Gastroesophageal sphincter (tissue), 3 donors: ENCODE data around the gene FUBP1.

Source experiments
- EP300 ChIP-seq: sonication (generic); formaldehyde crosslinking; IDR thresholded peaks from one replicate; pipeline ENCODE4 v1.6.1; 2017; ENCODE audit warnings: antibody characterized with exemption, mild to moderate bottlenecking
- POLR2A ChIP-seq, 2 donors: fragments of 450-650 bp; IDR thresholded peaks; one replicate each; pipeline ENCODE4 v1.6.1; 2017; ENCODE audit warnings: antibody characterized with exemption in 2 of 2, mild to moderate bottlenecking in 2 of 2, moderate library complexity in 1 of 2
- POLR2AphosphoS5 ChIP-seq: sonication (generic); formaldehyde crosslinking; IDR thresholded peaks from one replicate; pipeline ENCODE4 v1.6.1; 2017; ENCODE audit warnings: antibody characterized with exemption
- TF ChIP-seq, protein P1 (sequence below), 4 experiments: fragments of 200-600 bp in 2 of 4; fragments of 450-650 bp in 2 of 4; sonication (generic) in 1 of 4; IDR thresholded peaks; one replicate each; pipeline ENCODE4 v1.5.1; 2017 to 2019; ENCODE audit warnings: antibody characterized with exemption in 4 of 4, mild to moderate bottlenecking in 2 of 4, moderate library complexity in 2 of 4

DNA sequence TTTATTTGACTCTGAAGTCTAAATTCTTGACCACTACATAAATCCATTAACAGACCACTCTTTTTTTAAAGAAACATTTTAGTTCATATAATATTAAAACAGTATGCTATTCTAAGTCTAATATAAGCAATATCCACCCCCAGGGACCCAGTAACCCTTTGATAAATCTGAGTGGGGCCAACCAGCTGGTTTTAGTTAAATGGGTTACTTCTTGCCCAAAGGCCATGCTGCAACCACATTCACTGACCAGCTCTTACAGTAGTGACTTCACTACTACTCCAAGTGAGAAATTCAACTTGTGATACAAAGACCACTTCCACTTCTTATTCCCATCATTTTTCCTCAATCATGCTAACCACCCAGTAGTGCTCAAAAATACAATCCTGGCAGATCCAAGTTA, 20.5 kb downstream of the FUBP1 start:
- TF ChIP-seq, protein P1, sequence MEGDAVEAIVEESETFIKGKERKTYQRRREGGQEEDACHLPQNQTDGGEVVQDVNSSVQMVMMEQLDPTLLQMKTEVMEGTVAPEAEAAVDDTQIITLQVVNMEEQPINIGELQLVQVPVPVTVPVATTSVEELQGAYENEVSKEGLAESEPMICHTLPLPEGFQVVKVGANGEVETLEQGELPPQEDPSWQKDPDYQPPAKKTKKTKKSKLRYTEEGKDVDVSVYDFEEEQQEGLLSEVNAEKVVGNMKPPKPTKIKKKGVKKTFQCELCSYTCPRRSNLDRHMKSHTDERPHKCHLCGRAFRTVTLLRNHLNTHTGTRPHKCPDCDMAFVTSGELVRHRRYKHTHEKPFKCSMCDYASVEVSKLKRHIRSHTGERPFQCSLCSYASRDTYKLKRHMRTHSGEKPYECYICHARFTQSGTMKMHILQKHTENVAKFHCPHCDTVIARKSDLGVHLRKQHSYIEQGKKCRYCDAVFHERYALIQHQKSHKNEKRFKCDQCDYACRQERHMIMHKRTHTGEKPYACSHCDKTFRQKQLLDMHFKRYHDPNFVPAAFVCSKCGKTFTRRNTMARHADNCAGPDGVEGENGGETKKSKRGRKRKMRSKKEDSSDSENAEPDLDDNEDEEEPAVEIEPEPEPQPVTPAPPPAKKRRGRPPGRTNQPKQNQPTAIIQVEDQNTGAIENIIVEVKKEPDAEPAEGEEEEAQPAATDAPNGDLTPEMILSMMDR (IDR thresholded peaks at IDR 0.05) = no peak
- TF ChIP-seq POLR2AphosphoS5 = no peak
- no peak for TF ChIP-seq POLR2A (IDR thresholded peaks at IDR 0.05)
- no peak for TF ChIP-seq EP300
